Measurements from ENCODE around the gene CNOT9.

The CNOT9 gene

DNA sequence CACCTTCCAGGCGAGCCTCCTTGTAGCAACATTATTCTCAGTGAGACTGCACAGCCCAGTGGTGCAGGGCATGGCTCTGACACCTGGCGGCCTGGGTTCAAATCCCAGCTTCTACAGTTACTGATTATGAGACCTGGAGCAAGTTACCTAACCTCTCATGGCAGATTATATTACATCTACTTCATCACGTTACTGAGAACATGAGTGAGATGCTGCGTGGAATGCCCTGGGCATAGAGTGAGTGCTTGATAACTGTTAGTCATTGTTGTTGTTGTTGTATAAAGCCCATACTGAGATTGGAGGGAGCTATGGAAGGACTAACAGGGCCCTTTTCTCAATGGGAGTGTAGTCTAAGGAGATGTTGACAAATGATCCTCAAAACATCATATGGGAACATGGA is 57.7 kb downstream of the CNOT9 start:
- TF ChIP-seq, protein P1, sequence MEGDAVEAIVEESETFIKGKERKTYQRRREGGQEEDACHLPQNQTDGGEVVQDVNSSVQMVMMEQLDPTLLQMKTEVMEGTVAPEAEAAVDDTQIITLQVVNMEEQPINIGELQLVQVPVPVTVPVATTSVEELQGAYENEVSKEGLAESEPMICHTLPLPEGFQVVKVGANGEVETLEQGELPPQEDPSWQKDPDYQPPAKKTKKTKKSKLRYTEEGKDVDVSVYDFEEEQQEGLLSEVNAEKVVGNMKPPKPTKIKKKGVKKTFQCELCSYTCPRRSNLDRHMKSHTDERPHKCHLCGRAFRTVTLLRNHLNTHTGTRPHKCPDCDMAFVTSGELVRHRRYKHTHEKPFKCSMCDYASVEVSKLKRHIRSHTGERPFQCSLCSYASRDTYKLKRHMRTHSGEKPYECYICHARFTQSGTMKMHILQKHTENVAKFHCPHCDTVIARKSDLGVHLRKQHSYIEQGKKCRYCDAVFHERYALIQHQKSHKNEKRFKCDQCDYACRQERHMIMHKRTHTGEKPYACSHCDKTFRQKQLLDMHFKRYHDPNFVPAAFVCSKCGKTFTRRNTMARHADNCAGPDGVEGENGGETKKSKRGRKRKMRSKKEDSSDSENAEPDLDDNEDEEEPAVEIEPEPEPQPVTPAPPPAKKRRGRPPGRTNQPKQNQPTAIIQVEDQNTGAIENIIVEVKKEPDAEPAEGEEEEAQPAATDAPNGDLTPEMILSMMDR (IDR thresholded peaks at IDR 0.05; ENCODE audit: control insufficient read depth, extremely low read depth, insufficient read depth): no peak
- no peak for DNase-seq (ENCODE audit: low read depth)
- H3K4me3 ChIP-seq (ENCODE audit: low read depth, low read length): no peak overlapping the region

DNA sequence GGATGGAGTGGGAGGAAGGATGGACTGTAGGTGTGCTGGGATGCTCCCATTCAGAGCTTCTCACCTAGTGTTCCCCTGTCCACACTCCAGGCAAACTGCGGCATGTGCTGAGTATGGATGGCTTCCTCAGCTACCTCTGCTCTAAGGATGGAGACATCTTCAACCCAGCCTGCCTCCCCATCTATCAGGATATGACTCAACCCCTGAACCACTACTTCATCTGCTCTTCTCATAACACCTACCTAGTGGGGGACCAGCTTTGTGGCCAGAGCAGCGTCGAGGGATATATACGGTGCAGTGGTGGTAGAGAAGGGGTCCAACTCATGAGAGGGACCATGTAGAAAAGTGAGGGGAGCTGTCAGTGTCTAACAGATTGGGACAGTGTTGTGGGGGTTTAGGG is 59.3 kb downstream of the CNOT9 start:
- DNase-seq (ENCODE audit: low read depth): no peak
- H3K4me3 ChIP-seq (ENCODE audit: low read depth, low read length): no peak overlapping the region
- TF ChIP-seq, protein P1 (IDR thresholded peaks at IDR 0.05; ENCODE audit: control insufficient read depth, extremely low read depth, insufficient read depth): no peak

DNA sequence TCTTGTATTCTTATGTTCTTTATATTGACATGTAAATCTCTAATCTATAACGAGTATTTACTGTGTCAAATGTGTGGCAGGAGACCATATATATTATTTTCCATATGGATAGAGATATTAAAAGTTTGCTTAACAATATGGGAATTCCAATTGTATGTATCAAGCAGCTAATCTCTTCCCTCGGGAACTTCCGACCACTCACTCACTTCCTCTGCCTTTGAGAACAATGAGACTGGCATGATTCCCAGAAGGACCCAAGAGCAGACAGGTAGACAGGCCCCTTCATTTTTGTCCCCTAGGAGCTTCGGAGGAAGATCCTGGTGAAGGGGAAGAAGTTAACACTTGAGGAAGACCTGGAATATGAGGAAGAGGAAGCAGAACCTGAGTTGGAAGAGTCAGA is 63.2 kb downstream of the CNOT9 start:
- TF ChIP-seq, protein P1 (IDR thresholded peaks at IDR 0.05; ENCODE audit: control insufficient read depth, extremely low read depth, insufficient read depth): no peak
- no peak for DNase-seq (ENCODE audit: low read depth)
- H3K4me3 ChIP-seq (ENCODE audit: low read depth, low read length): no peak overlapping the region

DNA sequence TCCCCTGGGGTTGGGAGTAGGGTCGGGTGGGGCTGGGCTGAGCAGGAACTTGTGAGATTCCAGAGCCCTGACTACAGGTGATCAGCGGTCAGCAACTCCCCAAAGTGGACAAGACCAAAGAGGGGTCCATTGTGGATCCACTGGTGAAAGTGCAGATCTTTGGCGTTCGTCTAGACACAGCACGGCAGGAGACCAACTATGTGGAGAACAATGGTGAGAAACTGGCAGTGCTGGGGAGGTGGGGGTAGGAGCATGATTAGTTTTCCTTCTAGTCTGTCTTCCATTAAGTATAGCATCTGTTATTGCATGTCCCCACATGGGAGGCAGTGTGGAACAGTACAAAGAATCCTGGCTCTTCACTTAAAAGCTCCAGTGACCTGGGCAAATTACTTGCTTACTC is 67.1 kb downstream of the CNOT9 start:
- no peak for DNase-seq (ENCODE audit: low read depth)
- TF ChIP-seq, protein P1 (IDR thresholded peaks at IDR 0.05; ENCODE audit: control insufficient read depth, extremely low read depth, insufficient read depth): no peak
- H3K4me3 ChIP-seq (ENCODE audit: low read depth, low read length): no peak overlapping the region

DNA sequence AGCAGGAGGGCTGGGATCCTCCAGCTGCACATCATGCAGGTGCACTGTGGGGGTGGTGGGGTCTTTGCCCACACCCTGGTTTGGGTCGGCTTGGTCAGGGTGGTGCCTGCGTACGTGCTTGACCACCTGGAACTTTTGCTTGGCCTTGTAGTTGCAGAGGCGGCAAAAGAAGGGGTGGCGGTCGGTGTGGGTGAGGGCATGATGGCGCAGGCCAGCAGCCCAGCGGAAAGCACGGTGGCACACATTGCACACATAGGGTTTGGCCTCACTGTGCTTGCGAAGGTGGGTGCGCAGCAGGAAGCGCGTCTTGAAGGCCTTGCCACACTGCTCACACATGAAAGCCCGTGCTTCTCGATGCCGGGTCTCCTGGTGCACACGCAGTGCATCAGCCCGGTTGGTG is 69.7 kb downstream of the CNOT9 start:
- no peak for DNase-seq (ENCODE audit: low read depth)
- H3K4me3 ChIP-seq (ENCODE audit: low read depth, low read length): no peak overlapping the region
- TF ChIP-seq, protein P1 (IDR thresholded peaks at IDR 0.05; ENCODE audit: control insufficient read depth, extremely low read depth, insufficient read depth): no peak

DNA sequence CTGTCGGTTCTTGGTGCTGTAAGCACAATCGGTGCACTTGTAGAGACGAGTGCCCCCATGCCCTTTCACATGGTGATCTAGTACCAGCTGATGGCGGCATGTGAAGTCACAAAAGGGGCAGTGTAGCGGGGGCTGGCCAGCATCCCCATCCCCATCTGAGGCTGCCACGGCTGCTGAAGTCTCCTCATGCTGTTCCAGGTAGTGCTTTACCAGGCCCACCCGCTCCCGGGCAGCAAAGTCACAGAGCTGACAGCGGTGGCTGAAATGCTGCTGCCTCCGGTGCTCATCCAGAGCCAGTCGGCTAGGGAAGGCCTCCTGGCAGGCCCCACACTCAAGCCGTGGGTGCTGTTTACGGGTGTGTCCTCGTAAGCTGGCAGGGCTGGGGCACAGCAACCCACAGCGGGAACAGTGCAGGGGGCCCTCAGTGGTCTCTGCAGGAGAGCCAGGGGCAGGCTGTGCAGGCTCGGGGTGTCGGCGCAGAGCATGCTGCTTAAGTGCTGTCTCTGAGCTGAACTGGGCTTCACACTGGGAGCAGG is 73.5 kb downstream of the CNOT9 start:
- H3K4me3 ChIP-seq (ENCODE audit: low read depth, low read length): no peak overlapping the region
- TF ChIP-seq, protein P1 (IDR thresholded peaks at IDR 0.05; ENCODE audit: control insufficient read depth, extremely low read depth, insufficient read depth): no peak
- no peak for DNase-seq (ENCODE audit: low read depth)

DNA sequence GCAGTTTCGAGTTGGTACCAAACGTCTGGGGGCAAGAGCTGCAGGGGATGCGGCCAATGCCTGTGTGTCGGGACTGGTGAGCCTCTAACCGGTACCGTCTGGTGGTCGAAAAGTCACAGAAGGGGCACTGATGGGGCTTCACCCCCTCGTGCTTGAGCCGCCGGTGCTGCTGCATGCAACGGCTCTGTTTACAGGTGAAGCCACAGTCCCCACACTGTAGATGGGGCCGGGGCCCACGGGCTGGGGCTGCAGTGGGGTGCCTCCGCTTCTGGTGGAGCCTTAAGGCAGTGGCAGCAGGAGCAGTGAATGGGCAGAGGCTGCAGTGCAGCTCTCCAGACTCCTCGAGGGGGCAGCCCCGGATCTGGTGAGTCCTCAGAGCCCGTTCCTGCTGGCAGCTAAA is 74.1 kb downstream of the CNOT9 start:
- no peak for DNase-seq (ENCODE audit: low read depth)
- TF ChIP-seq, protein P1 (IDR thresholded peaks at IDR 0.05; ENCODE audit: control insufficient read depth, extremely low read depth, insufficient read depth): no peak

More for the DNA sequence above, 74.1 kb downstream of the CNOT9 start:
- H3K4me3 ChIP-seq (ENCODE audit: low read depth, low read length): no peak overlapping the region
